ENCODE measurements around the gene GRIK4. TPM values are rescaled to one million over a fixed set of nuclear protein-coding genes. Genes with fewer than 3 reads are reported as not detected.

The GRIK4 gene
- total RNA-seq, 1 experiment from 2014 or later, result 3.3 TPM

- no peak for TF ChIP-seq FOXP4 (CRISPR knock-in tag; IDR thresholded peaks at IDR 0.05)
- TF ChIP-seq FOXP1 (CRISPR knock-in tag; IDR thresholded peaks at IDR 0.05; ENCODE audit: borderline replicate concordance), result no peak
- no peak for TF ChIP-seq ZNF423 (CRISPR knock-in tag; IDR thresholded peaks at IDR 0.05)
- no peak for TF ChIP-seq ZNF232 (CRISPR knock-in tag; IDR thresholded peaks at IDR 0.05)
- no peak for TF ChIP-seq ERG (CRISPR knock-in tag; IDR thresholded peaks at IDR 0.05)
- TF ChIP-seq SMAD4 (CRISPR knock-in tag; IDR thresholded peaks at IDR 0.05), result no peak
- no peak for TF ChIP-seq AFF4 (CRISPR knock-in tag; IDR thresholded peaks at IDR 0.05; ENCODE audit: borderline replicate concordance)
- TF ChIP-seq PRDM15 (CRISPR knock-in tag; IDR thresholded peaks at IDR 0.05), result no peak
- no peak for TF ChIP-seq ELF4 (CRISPR knock-in tag; IDR thresholded peaks at IDR 0.05; ENCODE audit: low read depth)
- no peak for TF ChIP-seq FOXK1 (CRISPR knock-in tag; IDR thresholded peaks at IDR 0.05)
Measured at GRCh38 chr11:120807414-120808150, 296.0 kb downstream of the GRIK4 start (continued).

GRCh38 chr11:120808616-120809050 lies 297.1 kb downstream of the GRIK4 start:
- Mint-ChIP-seq H3K27ac (no peak overlapping the region), H3K36me3 (no peaks in the 10 kb centered on the region), H3K4me3 (no peak overlapping the region), H3K9me3 (no peaks in the 10 kb centered on the region), H3K27me3 (ENCODE audit: low read depth) (no peaks in the 10 kb centered on the region), H3K4me1 (peaks cover 26% of the 10 kb centered on the region)
- POLR2A ChIA-PET, result no interaction called here
- DNase-seq (ENCODE audit: low spot score) (no peak), ATAC-seq (no peak)
- no peak for TF ChIP-seq ZNF317 (CRISPR knock-in tag; IDR thresholded peaks at IDR 0.05; ENCODE audit: borderline replicate concordance, low read depth)
- TF ChIP-seq GABPB1 (CRISPR knock-in tag; IDR thresholded peaks at IDR 0.05), result peak; percentile 81
- no peak for TF ChIP-seq SMAD3 (CRISPR knock-in tag; IDR thresholded peaks at IDR 0.05; ENCODE audit: borderline replicate concordance)
- CTCF ChIA-PET, result interaction anchor here (0.7 kb wide), 1 partner anchor 124 kb away, joined by 3 read pairs; no protein-coding TSS in a partner anchor

Data from WTC11 (cell line).